Panc1 (cell line): ENCODE data around the gene TWIST2. TPM values are rescaled to one million over a fixed set of nuclear protein-coding genes. Genes with fewer than 3 reads are reported as not detected.

ENCODE experiments used
- ATAC-seq: fragments of 200-7000 bp; cut with Tn5 transposase; 2 replicates; pipeline ENCODE4 v1.9.1; 2020; ENCODE audit warnings: mild to moderate bottlenecking, moderate library complexity
- BruUV-seq: library from RNA; stranded (reverse); fragments of 400-500 nt; replicated peaks from 2 replicates; lab custom pipeline; 2021; lab: Mats Ljungman, UMichigan
- CTCF ChIA-PET: fragments of 300-600 bp; sonication (Branson Sonifier 250); formaldehyde crosslinking; loops from one replicate; lab custom pipeline; 2022; ENCODE audit warnings: antibody characterized with exemption; lab: Charles Lee
- POLR2A ChIA-PET: fragments of 300-600 bp; sonication (Branson Sonifier 250); formaldehyde crosslinking; loops from one replicate; lab custom pipeline; 2022; ENCODE audit warnings: antibody characterized with exemption; lab: Charles Lee
- DNase-seq: peaks from one replicate; pipeline ENCODE4 v3.0.0-alpha.2; 2010; ENCODE audit warnings: low read depth, low spot score
- H3K27ac ChIP-seq: 2 replicates; pipeline ENCODE4 v1.5.1; 2011; ENCODE audit warnings: mild to moderate bottlenecking, low read length, inconsistent platforms
- H3K27me3 ChIP-seq: fragments of 200-500 bp; sonication (Bioruptor generic); 2 replicates; pipeline ENCODE4 v1.6.0; 2014; ENCODE audit warnings: low read length, inconsistent platforms; ENCODE audit not compliant: control insufficient read depth, insufficient read depth
- H3K36me3 ChIP-seq: fragments of 200-500 bp; sonication (Bioruptor generic); 2 replicates; pipeline ENCODE4 v1.5.1; 2014; ENCODE audit warnings: inconsistent platforms, mild to moderate bottlenecking, low read length, moderate library complexity; ENCODE audit not compliant: control insufficient read depth, insufficient read depth
- H3K4me1 ChIP-seq: 2 replicates; pipeline ENCODE4 v1.5.1; 2011; ENCODE audit warnings: inconsistent platforms, mild to moderate bottlenecking, low read length, moderate library complexity; ENCODE audit not compliant: control insufficient read depth, insufficient read depth
- H3K4me3 ChIP-seq, 2 experiments: 2 replicates each; pipeline ENCODE4 v1.5.1; 2011 to 2012; ENCODE audit warnings: low read depth in 2 of 2, low read length in 2 of 2, mild to moderate bottlenecking in 2 of 2, inconsistent platforms in 1 of 2, moderate library complexity in 1 of 2
- H3K9me3 ChIP-seq: fragments of 200-500 bp; sonication (Bioruptor generic); 2 replicates; pipeline ENCODE4 v1.5.1; 2014; ENCODE audit warnings: low read depth, mild to moderate bottlenecking, inconsistent platforms, low read length, moderate library complexity; ENCODE audit not compliant: control insufficient read depth, insufficient read depth
- CTCF ChIP-seq: fragments of 450-650 bp; IDR thresholded peaks from 2 replicates; pipeline ENCODE4 v1.5.1; 2017; ENCODE audit warnings: mild to moderate bottlenecking
- POLR2AphosphoS5 ChIP-seq: IDR thresholded peaks from 2 replicates; pipeline ENCODE4 v1.6.1; 2012; ENCODE audit warnings: mild to moderate bottlenecking, low read depth, low read length, moderate library complexity
- SIN3A ChIP-seq: IDR thresholded peaks from 2 replicates; pipeline ENCODE4 v1.6.1; 2012; ENCODE audit warnings: low read depth, mild to moderate bottlenecking, low read length, moderate library complexity, borderline replicate concordance; ENCODE audit not compliant: insufficient read depth
- TCF7L2 ChIP-seq: IDR thresholded peaks from 2 replicates; pipeline ENCODE4 v1.6.1; 2011; ENCODE audit warnings: mild to moderate bottlenecking, low read depth, low read length, inconsistent platforms
- in situ Hi-C: cut with HindIII; loops from 2 replicates; pipeline ENCODE4 v1.10.0; 2016; ENCODE audit warnings: low sequenced_read_pairs, low pct_unique_long_range_greater_than_20kb
- intact Hi-C: fragments of 100-400 bp; cut with micrococcal nuclease; formaldehyde crosslinking; loops from one replicate; pipeline ENCODE4 v1.10.0; 2022; ENCODE audit not compliant: unreplicated experiment
- total RNA-seq: library from RNA; stranded (reverse); gene quantifications from one replicate; pipeline ENCODE4 v1.2.1, GENCODE V29; 2021; ENCODE audit not compliant: unreplicated experiment
- TF ChIP-seq, protein P1 (sequence below), 2 experiments: IDR thresholded peaks; 2 replicates each; pipeline ENCODE4 v1.6.1; 2011 to 2012; ENCODE audit warnings: low read depth in 2 of 2, control low read depth in 1 of 2, low read length in 1 of 2, mild to moderate bottlenecking in 1 of 2, moderate library complexity in 1 of 2; ENCODE audit not compliant: insufficient read depth in 1 of 2

Gene TWIST2
- total RNA-seq, 1 experiment from 2014 or later = 4.2 TPM

DNA sequence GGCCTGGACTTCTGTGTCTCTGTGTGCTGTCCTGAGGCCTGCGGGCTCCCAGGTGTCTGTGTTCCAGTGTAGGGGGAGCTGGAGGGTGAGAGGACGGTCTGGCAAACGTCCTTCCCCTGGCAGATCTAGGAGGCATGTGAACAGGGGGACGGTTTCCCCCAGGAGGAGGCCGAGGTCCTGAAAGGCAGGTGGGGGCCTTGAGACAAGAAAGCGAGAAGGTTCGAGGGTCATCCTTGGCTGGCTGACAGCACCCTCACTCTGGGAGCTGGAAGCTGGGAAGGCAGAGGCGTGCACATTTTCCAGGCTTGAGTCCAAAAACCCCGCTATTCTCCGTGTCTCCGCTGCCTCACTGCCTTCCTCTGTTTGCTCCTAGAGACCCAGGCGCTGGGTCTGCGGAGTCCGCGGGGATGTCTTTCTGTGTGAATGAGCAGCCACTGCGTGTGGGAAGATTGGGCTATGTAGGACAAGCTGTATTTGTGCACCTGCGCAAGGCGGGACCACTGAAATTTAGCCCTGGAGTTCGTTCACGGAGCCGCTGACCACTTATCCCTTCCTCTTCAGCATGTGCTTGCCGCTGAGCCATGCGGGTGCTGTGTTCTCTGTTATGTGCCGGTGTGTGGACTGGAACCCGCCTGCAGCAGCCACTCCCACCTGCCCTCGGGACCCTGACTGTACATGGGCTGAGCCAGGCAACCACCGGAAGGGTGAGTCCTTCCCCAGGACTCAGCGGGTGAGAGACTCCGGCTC is 43.7 kb downstream of the TWIST2 start:
- in situ Hi-C loops = no loop called here
- Histone ChIP-seq H3K36me3 (no peaks in the 10 kb centered on the region), H3K27me3 (no peaks in the 10 kb centered on the region), H3K4me1 (peaks cover 3% of the 10 kb centered on the region; the same call in 1 of the 2 replicates), H3K4me3 (no peak overlapping the region), H3K9me3 (no peaks in the 10 kb centered on the region), H3K27ac (no peak overlapping the region)
- ATAC-seq (no peak), DNase-seq (no peak)
- ChIA-PET CTCF (no interaction called here), POLR2A (no interaction called here)
- intact Hi-C loops = no loop called here
- BruUV-seq = no TSS peak
- TF ChIP-seq POLR2AphosphoS5 = no peak
- no peak for TF ChIP-seq SIN3A
- no peak for TF ChIP-seq CTCF
- TF ChIP-seq, protein P1, sequence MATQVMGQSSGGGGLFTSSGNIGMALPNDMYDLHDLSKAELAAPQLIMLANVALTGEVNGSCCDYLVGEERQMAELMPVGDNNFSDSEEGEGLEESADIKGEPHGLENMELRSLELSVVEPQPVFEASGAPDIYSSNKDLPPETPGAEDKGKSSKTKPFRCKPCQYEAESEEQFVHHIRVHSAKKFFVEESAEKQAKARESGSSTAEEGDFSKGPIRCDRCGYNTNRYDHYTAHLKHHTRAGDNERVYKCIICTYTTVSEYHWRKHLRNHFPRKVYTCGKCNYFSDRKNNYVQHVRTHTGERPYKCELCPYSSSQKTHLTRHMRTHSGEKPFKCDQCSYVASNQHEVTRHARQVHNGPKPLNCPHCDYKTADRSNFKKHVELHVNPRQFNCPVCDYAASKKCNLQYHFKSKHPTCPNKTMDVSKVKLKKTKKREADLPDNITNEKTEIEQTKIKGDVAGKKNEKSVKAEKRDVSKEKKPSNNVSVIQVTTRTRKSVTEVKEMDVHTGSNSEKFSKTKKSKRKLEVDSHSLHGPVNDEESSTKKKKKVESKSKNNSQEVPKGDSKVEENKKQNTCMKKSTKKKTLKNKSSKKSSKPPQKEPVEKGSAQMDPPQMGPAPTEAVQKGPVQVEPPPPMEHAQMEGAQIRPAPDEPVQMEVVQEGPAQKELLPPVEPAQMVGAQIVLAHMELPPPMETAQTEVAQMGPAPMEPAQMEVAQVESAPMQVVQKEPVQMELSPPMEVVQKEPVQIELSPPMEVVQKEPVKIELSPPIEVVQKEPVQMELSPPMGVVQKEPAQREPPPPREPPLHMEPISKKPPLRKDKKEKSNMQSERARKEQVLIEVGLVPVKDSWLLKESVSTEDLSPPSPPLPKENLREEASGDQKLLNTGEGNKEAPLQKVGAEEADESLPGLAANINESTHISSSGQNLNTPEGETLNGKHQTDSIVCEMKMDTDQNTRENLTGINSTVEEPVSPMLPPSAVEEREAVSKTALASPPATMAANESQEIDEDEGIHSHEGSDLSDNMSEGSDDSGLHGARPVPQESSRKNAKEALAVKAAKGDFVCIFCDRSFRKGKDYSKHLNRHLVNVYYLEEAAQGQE (IDR thresholded peaks at IDR 0.05; ENCODE audit: insufficient read depth in 1 of 2, low read depth in 2 of 2, low read length in 1 of 2) = no peak
- TF ChIP-seq TCF7L2 = no peak

DNA sequence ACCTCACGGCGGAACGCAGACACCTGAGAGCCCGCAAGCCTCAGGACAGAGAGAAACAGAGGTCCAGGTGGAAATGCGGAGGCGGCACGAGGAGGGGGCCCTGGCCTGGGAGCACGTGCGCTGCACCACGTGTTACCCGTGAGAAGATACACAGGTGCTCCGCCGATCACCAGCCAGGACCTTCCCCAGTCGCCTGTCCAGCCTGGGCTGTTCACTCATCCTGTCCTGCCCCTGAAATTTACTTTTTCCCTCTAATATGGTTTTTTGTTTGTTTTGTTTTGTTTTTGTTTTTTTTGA is 44.3 kb downstream of the TWIST2 start:
- no TSS peak for BruUV-seq
- no peak for DNase-seq
- Histone ChIP-seq H3K27me3 (no peaks in the 10 kb centered on the region), H3K9me3 (no peaks in the 10 kb centered on the region), H3K4me3 (no peak overlapping the region), H3K36me3 (no peaks in the 10 kb centered on the region), H3K27ac (no peak overlapping the region), H3K4me1 (peaks cover 3% of the 10 kb centered on the region; the same call in 1 of the 2 replicates)
- CTCF ChIA-PET = no interaction called here
- POLR2A ChIA-PET = no interaction called here
- no peak for ATAC-seq
- intact Hi-C loops = no loop called here
- TF ChIP-seq POLR2AphosphoS5 = no peak
- no peak for TF ChIP-seq CTCF
- TF ChIP-seq, protein P1 (IDR thresholded peaks at IDR 0.05; ENCODE audit: insufficient read depth in 1 of 2, low read depth in 2 of 2, low read length in 1 of 2) = no peak
- no peak for TF ChIP-seq TCF7L2
- TF ChIP-seq SIN3A = no peak
- in situ Hi-C loops = no loop called here
